ENCODE measurements around the gene NME7. TPM values are rescaled to one million over a fixed set of nuclear protein-coding genes. Genes with fewer than 3 reads are reported as not detected.

Gene NME7
- polyA plus RNA-seq, 4 donors = 2.2 to 18.8 (median 8.8) TPM

DNA sequence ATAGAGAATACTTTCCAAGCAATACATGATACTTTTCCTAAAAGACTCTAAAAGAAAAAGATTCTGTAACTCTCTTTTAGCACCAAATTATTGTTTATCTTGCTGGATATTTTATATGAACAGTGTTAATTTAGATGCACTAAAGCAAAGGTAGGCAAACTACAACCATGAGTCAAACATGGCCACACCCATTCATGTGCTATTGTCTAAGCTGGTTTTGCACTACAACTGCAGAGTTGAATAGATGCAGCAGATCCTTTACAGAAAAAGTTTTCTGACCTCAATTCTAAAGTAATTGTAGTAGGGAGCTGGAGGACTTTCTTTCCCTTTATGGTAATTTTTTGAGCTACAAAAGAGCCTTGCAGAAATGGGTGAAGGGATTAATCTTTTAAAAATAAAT is 19.8 kb upstream of the NME7 start:
- no peaks in the 10 kb centered on the region for H3K27me3 ChIP-seq (ENCODE audit: control insufficient read depth in 3 of 3, insufficient read depth in 3 of 3, low read length in 3 of 3)
- FAIRE-seq = no peak
- peaks cover 9 to 14% (median 12%) of the 10 kb centered on the region in 3 donors for H3K36me3 ChIP-seq (ENCODE audit: control insufficient read depth in 3 of 3, insufficient read depth in 2 of 3, low read depth in 1 of 3, low read length in 3 of 3)
- peaks cover 6 to 12% (median 8%) of the 10 kb centered on the region in 3 donors for H3K4me1 ChIP-seq (ENCODE audit: control insufficient read depth in 3 of 3, insufficient read depth in 2 of 3, low read depth in 1 of 3, low read length in 2 of 3)
- DNase-seq = peak in 1 of 2 donors; percentile 42
- H3K27ac ChIP-seq (ENCODE audit: low read depth in 1 of 3, low read length in 2 of 3) = no peak overlapping the region
- peaks cover 0 to 2% of the 10 kb centered on the region in 2 donors for H3K9me3 ChIP-seq (ENCODE audit: control insufficient read depth in 2 of 2, insufficient read depth in 1 of 2, low read depth in 1 of 2, low read length in 1 of 2)
- no peak overlapping the region for H3K4me3 ChIP-seq (ENCODE audit: low read depth in 1 of 3, low read length in 3 of 3)

DNA sequence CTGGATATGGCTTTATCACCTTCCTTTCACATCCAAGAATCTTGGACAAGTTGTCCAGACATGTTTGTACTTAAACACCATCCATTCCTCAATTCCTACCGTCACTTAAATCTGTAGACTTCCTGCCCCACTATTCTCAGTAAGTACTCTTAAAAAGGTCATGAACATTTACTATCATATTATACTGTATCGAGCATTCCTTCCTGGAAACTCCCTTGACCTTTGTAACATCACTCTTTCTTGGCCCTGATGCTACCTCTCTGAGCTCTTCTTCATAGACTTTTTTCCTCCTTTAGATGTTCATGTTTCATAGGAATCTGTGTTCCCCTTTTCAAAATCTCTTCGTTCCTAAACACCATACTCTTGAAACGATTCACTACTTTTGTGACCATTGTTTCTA is 15.9 kb upstream of the NME7 start:
- H3K9me3 ChIP-seq (ENCODE audit: control insufficient read depth in 2 of 2, insufficient read depth in 1 of 2, low read depth in 1 of 2, low read length in 1 of 2) = no peaks in the 10 kb centered on the region
- H3K4me1 ChIP-seq (ENCODE audit: control insufficient read depth in 3 of 3, insufficient read depth in 2 of 3, low read depth in 1 of 3, low read length in 2 of 3) = peaks cover 6 to 12% (median 8%) of the 10 kb centered on the region in 3 donors
- no peak for FAIRE-seq
- WGBS, 3 donors = 55 to 73% (median 64%) methylated on average over 4 of the region's 4 CpGs
- no peak overlapping the region for H3K27ac ChIP-seq (ENCODE audit: low read depth in 1 of 3, low read length in 2 of 3)
- peaks cover 2 to 11% (median 4%) of the 10 kb centered on the region in 3 donors for H3K36me3 ChIP-seq (ENCODE audit: control insufficient read depth in 3 of 3, insufficient read depth in 2 of 3, low read depth in 1 of 3, low read length in 3 of 3)
- H3K27me3 ChIP-seq (ENCODE audit: control insufficient read depth in 3 of 3, insufficient read depth in 3 of 3, low read length in 3 of 3) = no peaks in the 10 kb centered on the region
- DNase-seq = peak; percentile 18 to 53
- H3K4me3 ChIP-seq (ENCODE audit: low read depth in 1 of 3, low read length in 3 of 3) = no peak overlapping the region

DNA sequence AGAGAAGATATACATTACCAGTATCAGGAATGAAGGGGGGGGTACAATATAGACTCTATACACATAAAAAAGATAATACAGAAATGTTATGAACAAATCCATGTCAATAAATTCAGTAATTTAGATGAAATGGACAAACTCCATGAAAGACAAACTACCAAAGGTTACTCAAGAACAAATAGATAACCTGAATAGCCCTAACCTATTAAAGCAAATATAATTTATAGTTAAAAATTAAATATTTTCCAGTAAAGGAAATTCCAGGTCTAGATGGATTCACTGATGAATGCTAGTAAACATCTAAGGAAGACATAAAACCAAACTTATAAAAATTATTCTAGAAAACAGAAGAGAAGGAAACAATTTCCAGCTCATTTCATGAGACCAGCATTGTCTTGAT is 13.6 kb upstream of the NME7 start:
- Histone ChIP-seq H3K27ac (ENCODE audit: low read depth in 1 of 3, low read length in 2 of 3) (no peak overlapping the region), H3K27me3 (ENCODE audit: control insufficient read depth in 3 of 3, insufficient read depth in 3 of 3, low read length in 3 of 3) (no peaks in the 10 kb centered on the region), H3K9me3 (ENCODE audit: control insufficient read depth in 2 of 2, insufficient read depth in 1 of 2, low read depth in 1 of 2, low read length in 1 of 2) (no peaks in the 10 kb centered on the region), H3K4me3 (ENCODE audit: low read depth in 1 of 3, low read length in 3 of 3) (no peak overlapping the region), H3K4me1 (ENCODE audit: control insufficient read depth in 3 of 3, insufficient read depth in 2 of 3, low read depth in 1 of 3, low read length in 2 of 3) (peaks cover 5 to 11% (median 6%) of the 10 kb centered on the region in 3 donors), H3K36me3 (ENCODE audit: control insufficient read depth in 3 of 3, insufficient read depth in 2 of 3, low read depth in 1 of 3, low read length in 3 of 3) (peaks cover 2 to 20% (median 4%) of the 10 kb centered on the region in 3 donors)
- peak; percentile 30 for FAIRE-seq
- no peak for DNase-seq

DNA sequence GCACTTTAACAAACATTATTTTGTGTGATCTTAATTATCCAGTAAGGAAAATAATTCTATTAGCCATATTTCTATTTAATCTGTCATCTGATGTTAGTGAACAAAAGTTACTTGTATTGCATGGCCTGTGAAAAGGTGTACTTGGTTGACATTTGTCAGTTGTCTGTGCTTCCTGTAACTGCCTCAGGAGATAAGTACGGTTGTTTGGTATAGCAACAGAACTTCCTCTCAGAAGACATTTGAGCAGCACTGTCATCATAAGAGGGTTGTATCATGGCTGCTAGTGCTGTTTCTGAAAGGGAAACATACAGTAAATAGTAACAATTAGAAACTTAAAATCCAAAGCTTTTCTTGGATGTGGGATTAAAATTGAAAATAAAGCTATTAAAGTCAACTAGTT is 3.8 kb upstream of the NME7 start:
- H3K36me3 ChIP-seq (ENCODE audit: control insufficient read depth in 3 of 3, insufficient read depth in 2 of 3, low read depth in 1 of 3, low read length in 3 of 3) = peaks cover 1 to 2% (median 2%) of the 10 kb centered on the region in 3 donors
- no peaks in the 10 kb centered on the region for H3K27me3 ChIP-seq (ENCODE audit: control insufficient read depth in 3 of 3, insufficient read depth in 3 of 3, low read length in 3 of 3)
- H3K4me1 ChIP-seq (ENCODE audit: control insufficient read depth in 3 of 3, insufficient read depth in 2 of 3, low read depth in 1 of 3, low read length in 2 of 3) = peaks cover 0 to 7% (median 0%) of the 10 kb centered on the region in 3 donors
- no peaks in the 10 kb centered on the region for H3K9me3 ChIP-seq (ENCODE audit: control insufficient read depth in 2 of 2, insufficient read depth in 1 of 2, low read depth in 1 of 2, low read length in 1 of 2)
- H3K4me3 ChIP-seq (ENCODE audit: low read depth in 1 of 3, low read length in 3 of 3) = no peak overlapping the region
- DNase-seq (no peak), FAIRE-seq (no peak)
- 66 to 87% (median 68%) methylated on average over 1 of the region's 1 CpG for WGBS, 3 donors
- H3K27ac ChIP-seq (ENCODE audit: low read depth in 1 of 3, low read length in 2 of 3) = no peak overlapping the region

DNA sequence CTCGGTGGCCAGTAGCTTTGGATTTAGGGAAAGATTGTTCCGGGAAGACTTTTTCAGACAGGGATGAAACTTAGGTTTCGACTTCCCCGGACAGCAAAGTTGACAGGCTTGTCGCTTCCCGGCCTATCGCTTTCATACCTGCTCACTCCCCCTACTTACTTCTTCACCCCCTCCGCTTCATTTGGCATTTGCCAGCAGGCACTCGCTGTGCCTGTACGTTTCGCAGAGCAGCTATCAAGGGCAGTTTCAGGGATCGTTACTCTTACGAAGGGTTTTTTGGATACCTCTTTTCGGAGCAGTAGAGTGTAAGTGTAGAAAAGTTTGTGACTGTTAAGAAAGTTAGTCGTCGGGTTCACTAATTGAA is 791 bp upstream of the NME7 start:
- Histone ChIP-seq H3K4me1 (ENCODE audit: control insufficient read depth in 3 of 3, insufficient read depth in 2 of 3, low read depth in 1 of 3, low read length in 2 of 3) (peaks cover 0 to 8% (median 0%) of the 10 kb centered on the region in 3 donors), H3K36me3 (ENCODE audit: control insufficient read depth in 3 of 3, insufficient read depth in 2 of 3, low read depth in 1 of 3, low read length in 3 of 3) (peaks cover 1 to 4% (median 2%) of the 10 kb centered on the region in 3 donors), H3K9me3 (ENCODE audit: control insufficient read depth in 2 of 2, insufficient read depth in 1 of 2, low read depth in 1 of 2, low read length in 1 of 2) (peaks cover 0 to 4% of the 10 kb centered on the region in 2 donors), H3K27me3 (ENCODE audit: control insufficient read depth in 3 of 3, insufficient read depth in 3 of 3, low read length in 3 of 3) (no peaks in the 10 kb centered on the region), H3K4me3 (ENCODE audit: low read depth in 1 of 3, low read length in 3 of 3) (peak overlapping the region; percentile 66 to 90 (median 87)), H3K27ac (ENCODE audit: low read depth in 1 of 3, low read length in 2 of 3) (peak overlapping the region; percentile 75 to 86 (median 81))
- WGBS, 3 donors = 0% methylated on average over 16 of the region's 16 CpGs
- DNase-seq (peak in 1 of 2 donors; percentile 33), FAIRE-seq (no peak)

DNA sequence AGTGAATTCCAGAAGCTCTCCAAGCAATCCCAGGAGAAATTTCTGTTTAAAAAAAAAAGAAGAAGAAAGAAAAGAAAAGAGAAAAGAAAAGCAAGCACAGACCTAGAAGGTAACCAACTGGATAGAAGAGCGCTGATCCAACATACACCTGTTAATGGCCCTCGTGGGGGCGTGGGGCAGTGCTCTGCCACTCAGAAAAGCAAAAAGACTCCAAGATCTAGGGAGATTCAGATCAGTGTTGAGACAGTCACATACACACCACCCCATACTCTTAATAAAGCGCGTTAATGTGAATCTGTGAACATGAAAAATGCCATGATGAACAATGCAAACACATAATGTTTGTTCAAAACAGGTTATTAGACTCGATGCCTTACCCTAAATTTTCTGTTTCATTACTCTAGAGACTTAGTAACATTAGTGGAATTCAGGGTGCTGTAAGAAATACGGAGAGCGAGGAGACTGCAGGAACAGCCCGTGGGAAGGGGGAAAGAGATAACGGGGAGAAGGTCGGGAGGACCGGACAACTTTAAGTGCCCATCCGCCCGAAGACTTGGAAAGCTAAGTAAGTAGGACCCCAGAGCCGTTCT is 406 bp downstream of the NME7 start:
- peak overlapping the region; percentile 32 to 86 (median 81) for H3K27ac ChIP-seq (ENCODE audit: low read depth in 1 of 3, low read length in 2 of 3)
- DNase-seq = no peak

DNA sequence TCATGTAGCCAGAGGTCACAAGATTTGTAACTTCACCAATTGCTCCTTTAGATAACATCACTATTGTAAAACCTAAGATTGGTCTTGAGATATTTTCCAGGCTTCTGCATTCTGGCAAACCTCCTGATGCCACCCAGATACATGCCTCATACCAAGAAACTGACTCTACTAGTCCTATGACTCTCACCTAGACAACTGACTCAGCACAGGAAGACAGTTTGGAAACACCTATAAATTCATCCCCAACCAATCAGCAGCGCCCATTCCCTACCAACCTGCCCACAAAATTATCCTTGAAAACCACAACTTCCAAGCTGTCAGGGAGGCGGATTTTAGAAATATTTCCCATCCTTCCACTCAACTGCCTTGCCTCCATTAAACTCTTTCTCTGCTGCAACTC is 2.6 kb downstream of the NME7 start:
- peaks cover 0 to 8% (median 0%) of the 10 kb centered on the region in 3 donors for H3K4me1 ChIP-seq (ENCODE audit: control insufficient read depth in 3 of 3, insufficient read depth in 2 of 3, low read depth in 1 of 3, low read length in 2 of 3)
- WGBS, 3 donors = 88 to 94% (median 91%) methylated on average over 2 of the region's 2 CpGs
- no peak overlapping the region for H3K27ac ChIP-seq (ENCODE audit: low read depth in 1 of 3, low read length in 2 of 3)
- DNase-seq = no peak
- H3K9me3 ChIP-seq (ENCODE audit: control insufficient read depth in 2 of 2, insufficient read depth in 1 of 2, low read depth in 1 of 2, low read length in 1 of 2) = peaks cover 0 to 4% of the 10 kb centered on the region in 2 donors
- peaks cover 0 to 2% (median 2%) of the 10 kb centered on the region in 3 donors for H3K36me3 ChIP-seq (ENCODE audit: control insufficient read depth in 3 of 3, insufficient read depth in 2 of 3, low read depth in 1 of 3, low read length in 3 of 3)
- FAIRE-seq = no peak
- H3K4me3 ChIP-seq (ENCODE audit: low read depth in 1 of 3, low read length in 3 of 3) = no peak overlapping the region
- H3K27me3 ChIP-seq (ENCODE audit: control insufficient read depth in 3 of 3, insufficient read depth in 3 of 3, low read length in 3 of 3) = no peaks in the 10 kb centered on the region

More for the DNA sequence above, 406 bp downstream of the NME7 start:
- Histone ChIP-seq H3K4me1 (ENCODE audit: control insufficient read depth in 3 of 3, insufficient read depth in 2 of 3, low read depth in 1 of 3, low read length in 2 of 3) (peaks cover 0 to 8% (median 0%) of the 10 kb centered on the region in 3 donors), H3K36me3 (ENCODE audit: control insufficient read depth in 3 of 3, insufficient read depth in 2 of 3, low read depth in 1 of 3, low read length in 3 of 3) (peaks cover 1 to 2% (median 2%) of the 10 kb centered on the region in 3 donors), H3K4me3 (ENCODE audit: low read depth in 1 of 3, low read length in 3 of 3) (peak overlapping the region; percentile 54 to 90 (median 87)), H3K9me3 (ENCODE audit: control insufficient read depth in 2 of 2, insufficient read depth in 1 of 2, low read depth in 1 of 2, low read length in 1 of 2) (peaks cover 0 to 4% of the 10 kb centered on the region in 2 donors), H3K27me3 (ENCODE audit: control insufficient read depth in 3 of 3, insufficient read depth in 3 of 3, low read length in 3 of 3) (no peaks in the 10 kb centered on the region)
- FAIRE-seq = no peak
- WGBS, 3 donors = 6 to 13% (median 7%) methylated on average over 15 of the region's 15 CpGs

DNA sequence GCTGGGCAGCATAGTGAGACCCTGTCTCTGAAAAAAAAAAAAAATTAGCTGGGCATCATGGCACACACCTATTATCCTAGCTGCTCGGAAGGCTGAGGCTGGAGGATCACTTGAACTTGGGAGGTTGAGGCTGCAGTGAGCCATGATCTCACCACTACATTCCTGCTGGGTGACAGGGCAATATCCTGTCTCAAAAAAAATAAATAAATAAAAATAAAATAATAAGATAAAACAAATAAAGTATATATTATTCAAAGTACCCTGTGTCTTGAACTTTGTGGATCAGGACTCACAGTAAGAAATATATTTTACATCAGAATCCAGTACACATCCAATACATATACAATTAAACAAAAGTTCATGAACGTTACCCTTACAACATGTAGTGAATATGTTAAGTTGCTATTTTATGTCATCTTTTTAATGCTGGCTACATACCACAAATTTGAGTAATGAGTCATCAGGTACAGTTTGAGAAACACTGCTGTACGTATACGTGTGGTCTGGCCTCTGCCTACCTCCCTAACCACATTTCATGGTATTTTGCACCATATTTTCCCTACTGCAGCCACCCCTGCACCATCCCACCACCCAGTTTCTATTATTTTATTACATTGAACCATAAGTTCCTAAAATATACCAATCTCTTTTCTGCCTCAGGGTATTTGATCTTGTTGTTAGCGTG is 4.4 kb downstream of the NME7 start:
- 70 to 88% (median 79%) methylated on average over 5 of the region's 5 CpGs for WGBS, 3 donors
- Histone ChIP-seq H3K27ac (ENCODE audit: low read depth in 1 of 3, low read length in 2 of 3) (no peak overlapping the region), H3K4me3 (ENCODE audit: low read depth in 1 of 3, low read length in 3 of 3) (no peak overlapping the region), H3K4me1 (ENCODE audit: control insufficient read depth in 3 of 3, insufficient read depth in 2 of 3, low read depth in 1 of 3, low read length in 2 of 3) (peaks cover 0 to 8% (median 0%) of the 10 kb centered on the region in 3 donors), H3K27me3 (ENCODE audit: control insufficient read depth in 3 of 3, insufficient read depth in 3 of 3, low read length in 3 of 3) (no peaks in the 10 kb centered on the region), H3K9me3 (ENCODE audit: control insufficient read depth in 2 of 2, insufficient read depth in 1 of 2, low read depth in 1 of 2, low read length in 1 of 2) (peaks cover 0 to 4% of the 10 kb centered on the region in 2 donors), H3K36me3 (ENCODE audit: control insufficient read depth in 3 of 3, insufficient read depth in 2 of 3, low read depth in 1 of 3, low read length in 3 of 3) (peaks cover 0 to 2% (median 0%) of the 10 kb centered on the region in 3 donors)
- FAIRE-seq (no peak), DNase-seq (peak in 1 of 2 donors; percentile 23)

Data from small intestine (tissue), 7 donors.